HFF-Myc (cell line): ENCODE measurements around the gene ZNF554.

Experiments
- DNase-seq: peaks from one replicate; pipeline ENCODE4 v3.0.0-alpha.2; 2011; ENCODE audit warnings: low read depth; ENCODE audit errors: extremely low read depth
- H3K4me3 ChIP-seq: replicated peaks from 2 replicates; pipeline ENCODE4 v1.5.1; 2011; ENCODE audit warnings: low read depth, mild to moderate bottlenecking, control low read depth, low read length
- TF ChIP-seq, protein P1 (sequence below): IDR thresholded peaks from 2 replicates; pipeline ENCODE4 v1.5.1; 2012; ENCODE audit warnings: mild to moderate bottlenecking, low read depth, low read length, control low read depth; ENCODE audit errors: missing control alignments

The ZNF554 gene

DNA sequence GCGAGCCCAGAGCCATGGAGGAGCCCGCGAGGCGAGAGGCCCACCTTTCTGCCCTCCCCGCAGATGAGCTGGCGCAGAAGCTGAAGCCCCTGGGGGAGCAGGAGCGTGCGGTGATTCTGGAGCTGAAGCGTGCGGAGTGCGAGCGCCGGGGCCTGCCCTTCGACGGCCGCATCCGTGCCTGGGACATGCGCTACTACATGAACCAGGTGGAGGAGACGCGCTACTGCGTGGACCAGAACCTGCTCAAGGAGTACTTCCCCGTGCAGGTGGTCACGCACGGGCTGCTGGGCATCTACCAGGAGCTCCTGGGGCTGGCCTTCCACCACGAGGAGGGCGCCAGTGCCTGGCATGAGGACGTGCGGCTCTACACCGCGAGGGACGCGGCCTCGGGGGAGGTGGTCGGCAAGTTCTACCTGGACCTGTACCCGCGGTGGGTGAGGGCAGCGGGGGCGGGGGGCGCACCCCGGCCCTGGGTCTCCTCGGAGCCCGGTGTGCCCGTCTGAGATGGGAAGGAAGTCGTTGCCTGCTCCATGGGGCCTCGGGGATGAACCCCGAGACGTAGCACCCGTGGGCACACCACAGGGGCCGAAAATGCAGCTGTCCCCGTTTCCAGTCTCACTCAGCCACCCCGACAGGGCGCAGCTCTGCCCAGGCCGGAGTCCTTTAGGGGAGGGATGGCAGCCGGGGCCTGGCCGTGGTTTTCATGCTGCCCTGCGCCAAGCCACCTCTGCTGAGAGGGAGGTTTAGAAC is 12.1 kb upstream of the ZNF554 start:
- no peak overlapping the region for H3K4me3 ChIP-seq
- TF ChIP-seq, protein P1, sequence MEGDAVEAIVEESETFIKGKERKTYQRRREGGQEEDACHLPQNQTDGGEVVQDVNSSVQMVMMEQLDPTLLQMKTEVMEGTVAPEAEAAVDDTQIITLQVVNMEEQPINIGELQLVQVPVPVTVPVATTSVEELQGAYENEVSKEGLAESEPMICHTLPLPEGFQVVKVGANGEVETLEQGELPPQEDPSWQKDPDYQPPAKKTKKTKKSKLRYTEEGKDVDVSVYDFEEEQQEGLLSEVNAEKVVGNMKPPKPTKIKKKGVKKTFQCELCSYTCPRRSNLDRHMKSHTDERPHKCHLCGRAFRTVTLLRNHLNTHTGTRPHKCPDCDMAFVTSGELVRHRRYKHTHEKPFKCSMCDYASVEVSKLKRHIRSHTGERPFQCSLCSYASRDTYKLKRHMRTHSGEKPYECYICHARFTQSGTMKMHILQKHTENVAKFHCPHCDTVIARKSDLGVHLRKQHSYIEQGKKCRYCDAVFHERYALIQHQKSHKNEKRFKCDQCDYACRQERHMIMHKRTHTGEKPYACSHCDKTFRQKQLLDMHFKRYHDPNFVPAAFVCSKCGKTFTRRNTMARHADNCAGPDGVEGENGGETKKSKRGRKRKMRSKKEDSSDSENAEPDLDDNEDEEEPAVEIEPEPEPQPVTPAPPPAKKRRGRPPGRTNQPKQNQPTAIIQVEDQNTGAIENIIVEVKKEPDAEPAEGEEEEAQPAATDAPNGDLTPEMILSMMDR: no peak
- no peak for DNase-seq

DNA sequence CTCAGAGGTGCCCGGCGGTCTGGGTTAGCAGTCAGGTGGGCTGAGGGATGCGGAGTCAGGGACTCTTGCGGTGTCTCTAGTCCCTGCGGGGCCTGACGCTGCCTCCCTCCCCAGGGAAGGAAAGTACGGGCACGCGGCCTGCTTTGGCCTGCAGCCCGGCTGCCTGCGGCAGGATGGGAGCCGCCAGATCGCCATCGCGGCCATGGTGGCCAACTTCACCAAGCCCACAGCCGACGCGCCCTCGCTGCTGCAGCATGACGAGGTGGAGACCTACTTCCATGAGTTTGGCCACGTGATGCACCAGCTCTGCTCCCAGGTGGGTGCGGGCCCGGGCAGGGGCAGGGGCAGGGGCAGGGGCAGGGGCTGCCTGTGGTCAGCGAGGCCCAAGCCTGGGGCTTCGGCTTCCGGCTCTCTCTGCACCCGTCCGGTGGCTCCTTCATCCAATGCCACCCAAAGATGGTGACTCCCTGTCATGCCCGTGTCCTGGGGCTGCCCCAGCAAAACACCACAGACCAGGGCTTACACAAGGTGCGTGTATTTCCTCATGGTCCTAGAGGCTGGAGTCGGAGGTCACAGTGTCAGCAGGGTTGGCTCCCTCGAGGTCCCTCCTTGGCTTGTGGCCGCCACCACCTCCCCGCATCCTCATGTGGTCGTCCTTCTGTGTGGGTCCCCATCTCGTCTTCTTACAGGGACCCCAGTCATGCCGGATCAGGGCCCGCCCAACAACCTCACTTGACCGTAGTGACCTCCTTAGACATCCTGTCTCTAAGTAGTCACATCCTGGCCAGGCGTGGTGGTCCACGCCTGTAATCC is 11.3 kb upstream of the ZNF554 start:
- no peak for DNase-seq
- TF ChIP-seq, protein P1: no peak
- no peak overlapping the region for H3K4me3 ChIP-seq

GRCh38 chr19:2809387-2810140 is 10.1 kb upstream of the ZNF554 start:
- H3K4me3 ChIP-seq: no peak overlapping the region
- TF ChIP-seq, protein P1: no peak

DNA sequence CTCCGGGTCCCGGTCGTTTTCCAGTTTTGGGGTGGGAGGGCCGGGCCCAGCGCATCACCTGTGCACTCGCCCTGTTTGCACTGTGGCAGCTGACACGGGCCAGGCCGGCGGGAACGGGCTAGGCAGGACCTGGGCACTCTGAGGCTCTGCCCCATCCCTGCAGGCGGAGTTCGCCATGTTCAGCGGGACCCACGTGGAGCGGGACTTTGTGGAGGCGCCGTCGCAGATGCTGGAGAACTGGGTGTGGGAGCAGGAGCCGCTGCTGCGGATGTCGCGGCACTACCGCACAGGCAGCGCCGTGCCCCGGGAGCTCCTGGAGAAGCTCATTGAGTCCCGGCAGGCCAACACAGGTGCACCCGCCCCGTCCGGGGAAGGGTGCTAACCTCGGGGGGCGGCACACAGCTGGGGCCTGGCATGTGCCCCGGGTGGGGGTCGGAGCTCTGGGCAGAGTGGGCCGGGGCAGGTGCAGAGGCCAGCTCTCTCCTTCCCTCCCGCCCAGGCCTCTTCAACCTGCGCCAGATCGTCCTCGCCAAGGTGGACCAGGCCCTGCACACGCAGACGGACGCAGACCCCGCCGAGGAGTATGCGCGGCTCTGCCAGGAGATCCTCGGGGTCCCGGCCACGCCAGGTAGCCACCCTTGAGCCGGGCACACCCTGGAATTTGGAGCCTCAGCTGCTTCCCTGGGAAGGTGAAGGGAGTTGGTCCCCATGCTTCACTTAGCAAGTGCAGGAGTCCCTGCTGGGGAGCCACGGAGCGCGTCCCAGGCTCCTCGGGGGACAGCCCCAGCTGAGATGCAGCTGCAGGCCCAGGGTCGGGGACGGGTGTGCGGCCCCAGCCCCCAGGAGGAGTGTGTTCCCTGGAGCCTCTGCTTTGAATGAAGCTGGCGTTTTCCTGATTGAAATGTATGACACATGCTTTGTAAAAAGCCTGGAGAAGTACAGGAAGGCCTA is 9.3 kb upstream of the ZNF554 start:
- DNase-seq: no peak
- TF ChIP-seq, protein P1: no peak
- H3K4me3 ChIP-seq: no peak overlapping the region

More at GRCh38 chr19:2809387-2810140, 10.1 kb upstream of the ZNF554 start:
- no peak for DNase-seq

DNA sequence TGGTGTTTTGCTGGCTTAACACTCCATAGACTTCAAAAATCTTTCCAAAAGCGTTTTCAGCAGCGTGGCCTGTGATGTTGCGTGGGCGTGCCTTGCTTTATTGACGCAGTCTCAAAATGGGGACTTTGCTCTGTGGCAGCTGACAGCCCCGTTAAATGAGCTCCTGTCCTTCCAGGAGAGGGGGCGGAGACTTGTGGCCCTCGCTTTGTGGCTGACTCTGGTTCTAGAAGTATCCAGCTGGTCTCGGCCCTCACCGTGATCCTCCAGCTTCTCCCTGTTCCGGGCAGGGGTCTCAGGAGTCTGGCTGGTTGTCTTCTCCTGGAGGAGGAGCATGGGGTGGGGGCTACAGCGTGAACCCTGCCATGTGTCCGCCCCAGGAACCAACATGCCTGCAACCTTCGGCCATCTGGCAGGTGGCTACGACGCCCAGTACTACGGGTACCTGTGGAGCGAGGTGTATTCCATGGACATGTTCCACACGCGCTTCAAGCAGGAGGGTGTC is 8.4 kb upstream of the ZNF554 start:
- H3K4me3 ChIP-seq: no peak overlapping the region
- DNase-seq: no peak
- TF ChIP-seq, protein P1: no peak
